RKO (cell line): Measurements from ENCODE around the gene FUT4.
"Not testable (repeated sequence)": the region's sequence is repeated elsewhere in the genome, so short reads cannot be mapped to it uniquely, and the experiment has no call there.

Experiments
- DNase-seq: peaks from one replicate; pipeline ENCODE4 v3.0.0-alpha.2; 2016; ENCODE audit warnings: low spot score

FUT4 gene

DNA sequence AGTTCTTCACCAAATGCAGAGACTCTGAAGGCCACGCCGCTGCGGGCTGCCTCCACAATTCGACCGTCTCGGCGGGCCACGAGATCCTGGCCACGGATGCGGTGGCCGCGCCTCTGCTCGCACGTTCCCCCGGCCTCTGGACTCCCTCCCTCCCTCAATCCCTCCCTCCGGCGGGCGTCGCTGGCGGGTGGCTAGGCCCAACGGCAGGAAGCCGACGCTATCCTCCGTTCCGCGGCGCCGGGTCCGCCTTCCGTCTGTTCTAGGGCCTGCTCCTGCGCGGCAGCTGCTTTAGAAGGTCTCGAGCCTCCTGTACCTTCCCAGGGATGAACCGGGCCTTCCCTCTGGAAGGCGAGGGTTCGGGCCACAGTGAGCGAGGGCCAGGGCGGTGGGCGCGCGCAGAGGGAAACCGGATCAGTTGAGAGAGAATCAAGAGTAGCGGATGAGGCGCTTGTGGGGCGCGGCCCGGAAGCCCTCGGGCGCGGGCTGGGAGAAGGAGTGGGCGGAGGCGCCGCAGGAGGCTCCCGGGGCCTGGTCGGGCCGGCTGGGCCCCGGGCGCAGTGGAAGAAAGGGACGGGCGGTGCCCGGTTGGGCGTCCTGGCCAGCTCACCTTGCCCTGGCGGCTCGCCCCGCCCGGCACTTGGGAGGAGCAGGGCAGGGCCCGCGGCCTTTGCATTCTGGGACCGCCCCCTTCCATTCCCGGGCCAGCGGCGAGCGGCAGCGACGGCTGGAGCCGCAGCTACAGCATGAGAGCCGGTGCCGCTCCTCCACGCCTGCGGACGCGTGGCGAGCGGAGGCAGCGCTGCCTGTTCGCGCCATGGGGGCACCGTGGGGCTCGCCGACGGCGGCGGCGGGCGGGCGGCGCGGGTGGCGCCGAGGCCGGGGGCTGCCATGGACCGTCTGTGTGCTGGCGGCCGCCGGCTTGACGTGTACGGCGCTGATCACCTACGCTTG, at the start of gene FUT4:
TSS of gene FUT4 (plus strand) at position 227 of the 951 bp plus-strand sequence. CDS start at position 440, 213 bp downstream.
- peak; percentile 90 for DNase-seq

DNA sequence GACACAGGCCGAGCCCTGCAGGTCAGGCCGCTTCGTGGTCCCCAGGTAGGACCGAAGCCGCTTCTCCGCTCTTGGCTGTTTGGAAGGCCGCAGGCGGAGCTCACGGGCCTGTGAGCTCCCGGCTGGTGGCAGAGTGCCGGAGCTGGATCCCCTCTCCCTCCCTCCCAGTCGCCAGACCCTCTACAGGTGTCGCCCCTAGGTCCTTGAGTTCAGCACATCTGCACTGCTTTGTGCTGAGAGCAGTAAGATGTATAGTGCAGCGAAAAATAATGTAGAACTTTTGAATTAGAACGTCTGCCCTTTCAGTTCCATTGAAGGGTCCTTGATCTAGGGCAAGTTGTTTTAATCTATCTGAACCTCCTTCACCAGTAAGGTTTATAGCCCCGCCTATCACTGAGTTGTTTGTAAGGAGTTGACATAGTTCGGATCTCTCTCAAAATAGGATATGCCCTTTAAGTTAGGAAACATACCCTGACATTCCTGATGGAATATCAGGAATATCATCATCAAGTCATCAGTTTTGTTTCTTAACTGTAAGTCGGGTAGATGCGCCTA, 49.5 kb upstream of the FUT4 start:
- DNase-seq: peak; percentile 27

GRCh38 chr11:94500181-94500580, 43.5 kb upstream of the FUT4 start:
- no peak for DNase-seq

DNA sequence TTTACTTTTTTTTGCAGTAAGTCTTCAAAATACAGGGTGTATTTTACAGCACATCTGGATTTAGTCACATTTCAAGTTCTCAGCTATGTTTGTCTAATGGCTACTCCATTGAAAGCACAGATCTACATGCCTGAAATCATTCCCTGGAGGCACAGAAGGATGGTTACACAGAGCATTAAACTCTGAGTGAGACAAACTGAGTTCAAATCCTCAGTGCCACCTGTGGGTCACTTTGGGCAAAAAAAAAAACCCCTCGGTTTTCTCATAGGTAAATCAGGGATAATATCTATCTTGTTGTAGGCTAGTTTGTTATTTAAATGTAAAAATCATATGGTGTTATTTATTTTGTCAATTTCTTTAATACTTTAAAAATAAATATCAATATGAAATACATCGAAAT, 42.2 kb upstream of the FUT4 start:
- no peak for DNase-seq

DNA sequence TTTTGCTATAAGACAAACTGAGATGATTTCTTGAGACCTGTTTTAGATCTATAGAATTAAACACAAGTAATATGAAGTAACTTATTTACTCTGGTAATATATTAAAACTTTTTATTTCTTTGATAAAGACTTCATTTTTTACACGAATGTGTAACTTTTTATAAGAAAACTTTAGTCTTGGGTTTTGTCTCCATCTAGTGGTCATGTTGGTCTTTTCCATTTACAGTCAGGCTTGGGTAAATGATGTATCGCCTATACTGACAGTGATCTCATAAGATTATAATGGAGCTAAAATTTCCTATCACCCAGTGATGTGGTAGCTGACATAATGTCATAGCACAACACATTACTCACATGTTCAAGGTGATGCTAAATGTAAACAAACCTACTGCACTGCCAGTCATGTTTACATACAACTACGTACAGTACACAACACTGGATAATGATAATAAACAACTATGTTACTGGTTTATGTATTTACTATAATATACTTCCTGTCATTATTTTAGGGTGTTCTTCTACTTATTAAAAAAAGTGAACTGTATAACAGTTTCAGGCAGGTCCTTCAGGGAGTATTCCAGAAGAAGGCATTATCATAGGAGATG, 38.9 kb upstream of the FUT4 start:
- DNase-seq: peak; percentile 79

GRCh38 chr11:94506513-94506912, 37.2 kb upstream of the FUT4 start:
- not testable (repeated sequence) for DNase-seq

DNA sequence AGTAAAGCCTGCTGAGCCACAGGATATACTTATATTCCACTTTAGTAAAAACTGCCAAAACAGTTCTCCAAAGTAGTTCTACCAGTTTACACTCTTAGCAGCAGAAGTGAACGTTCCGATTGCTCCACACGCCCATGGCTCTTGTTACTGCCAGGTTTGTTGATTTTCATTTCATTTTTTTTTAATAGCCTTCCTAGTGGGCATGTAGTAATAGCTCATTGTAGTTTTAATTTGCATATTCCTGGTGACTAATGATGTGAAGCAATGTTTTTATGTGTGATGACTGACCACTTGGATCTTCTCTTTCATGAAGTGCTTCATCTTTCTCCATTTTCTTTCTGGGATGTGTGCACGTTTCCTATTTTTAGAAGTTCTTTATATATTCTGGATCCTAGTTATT, 36.2 kb upstream of the FUT4 start:
- DNase-seq: peak; percentile 44

GRCh38 chr11:94511932-94512781, 31.6 kb upstream of the FUT4 start, which contains the start of gene C11orf97:
Gene C11orf97 (plus strand): TSS chr11:94512461. CDS start chr11:94512529, 68 bp downstream.
- DNase-seq: no peak

GRCh38 chr11:94513091-94513490, 30.6 kb upstream of the FUT4 start:
- DNase-seq: no peak

DNA sequence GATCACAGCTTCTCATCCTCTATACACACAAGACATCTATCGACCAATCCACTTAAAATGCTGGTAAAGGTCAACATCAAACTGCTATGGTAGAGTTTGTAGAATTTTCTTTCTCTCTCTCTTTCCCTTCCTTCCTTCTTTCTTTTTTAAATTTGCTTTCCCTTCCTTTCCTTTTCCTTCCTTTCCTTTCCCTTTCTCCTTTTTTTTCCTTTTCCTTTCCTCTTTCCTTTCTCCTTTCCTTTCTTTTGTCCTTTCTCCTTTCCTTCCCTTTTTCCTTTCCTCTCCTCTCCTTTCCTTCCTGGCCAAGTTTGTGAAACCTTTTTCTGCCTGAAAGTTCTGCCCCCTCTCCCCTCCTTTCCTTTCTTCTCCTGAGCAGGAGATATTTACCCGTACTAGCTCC, 28.3 kb upstream of the FUT4 start:
- DNase-seq: no peak

- DNase-seq: no peak
These were observed 27.0 kb upstream of the FUT4 start for GRCh38 chr11:94516725-94517124.

DNA sequence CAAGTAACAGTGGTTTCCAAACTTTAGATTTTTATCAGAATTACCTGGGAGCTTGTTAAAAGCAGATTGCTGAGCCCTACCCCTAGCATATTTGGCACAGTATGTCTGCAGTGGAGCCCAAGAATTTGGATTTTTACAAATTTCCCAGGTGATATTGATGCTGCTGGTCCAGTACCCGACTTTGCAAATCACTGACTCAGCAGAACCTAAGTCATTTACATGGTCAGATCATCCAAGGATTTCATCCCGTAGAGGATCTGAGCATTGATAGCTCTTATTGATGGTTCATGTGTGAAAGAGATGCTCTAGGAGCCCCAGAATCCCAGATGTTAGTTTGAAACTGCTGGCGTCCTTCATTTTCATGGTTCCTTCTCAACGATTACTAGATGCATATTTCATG, 25.4 kb upstream of the FUT4 start:
- DNase-seq: no peak

GRCh38 chr11:94519478-94520084, 24.1 kb upstream of the FUT4 start:
- peak; percentile 39 for DNase-seq

DNA sequence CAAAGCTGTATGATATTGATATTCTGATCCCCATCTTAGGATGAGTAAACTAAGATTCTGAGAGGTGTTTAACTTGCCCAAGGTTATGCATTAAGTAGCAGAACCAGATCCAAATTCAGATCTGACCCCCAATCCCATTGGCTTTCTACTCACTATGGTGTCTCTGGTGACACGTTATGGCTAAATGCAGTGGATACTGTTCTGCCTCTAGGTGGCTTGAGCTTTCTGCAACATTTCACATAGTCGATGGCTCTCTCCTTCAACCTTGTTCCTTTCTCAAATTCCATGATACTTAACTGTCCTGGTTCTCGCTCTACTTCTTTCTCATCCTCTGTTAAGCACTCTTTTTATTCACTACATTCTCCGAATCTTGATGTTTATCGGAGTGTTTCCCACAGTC, 22.0 kb upstream of the FUT4 start:
- peak; percentile 33 for DNase-seq

DNA sequence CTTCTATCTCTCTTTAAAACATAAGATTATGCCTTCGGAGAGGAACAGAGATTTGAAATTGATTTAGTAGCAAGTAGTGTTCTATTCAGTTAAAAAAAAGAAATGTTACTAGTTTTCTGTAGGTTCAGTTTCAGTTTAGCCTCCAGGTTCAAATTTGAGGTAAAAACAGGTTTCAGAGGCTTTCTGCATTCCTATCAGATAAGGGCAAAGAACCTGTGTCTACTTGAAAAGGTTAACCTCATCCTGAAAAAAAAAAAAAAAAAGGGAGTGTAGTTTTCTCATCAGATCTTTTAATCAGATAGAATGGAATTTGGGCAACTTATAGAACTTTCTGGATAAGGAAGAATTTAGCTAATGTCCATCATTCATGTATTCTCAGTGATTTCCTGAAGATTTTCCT, 19.4 kb upstream of the FUT4 start:
- no peak for DNase-seq

GRCh38 chr11:94525546-94526324, 18.0 kb upstream of the FUT4 start:
- DNase-seq: no peak

GRCh38 chr11:94526645-94527438, 16.9 kb upstream of the FUT4 start:
- DNase-seq: no peak

- no peak for DNase-seq
These were observed 15.2 kb upstream of the FUT4 start for GRCh38 chr11:94528551-94528950.

DNA sequence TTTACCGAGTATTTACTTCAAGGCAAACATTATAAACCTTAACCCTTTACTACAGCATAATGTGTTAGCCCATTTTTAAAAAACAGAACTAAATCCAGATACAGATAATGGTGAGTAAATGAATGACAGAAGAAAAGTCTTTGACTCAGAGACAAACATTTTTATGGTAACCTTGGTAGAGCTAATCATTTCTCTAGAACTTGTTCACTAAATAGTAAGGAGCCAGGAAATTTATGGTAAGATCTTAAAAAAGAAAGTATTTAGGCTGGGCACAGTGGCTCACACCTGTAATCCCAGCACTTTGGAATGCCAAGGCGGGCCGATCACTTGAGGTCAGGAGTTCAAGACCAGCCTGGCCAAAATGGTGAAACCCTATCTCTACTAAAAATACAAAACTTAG, 11.5 kb upstream of the FUT4 start:
- no peak for DNase-seq

DNA sequence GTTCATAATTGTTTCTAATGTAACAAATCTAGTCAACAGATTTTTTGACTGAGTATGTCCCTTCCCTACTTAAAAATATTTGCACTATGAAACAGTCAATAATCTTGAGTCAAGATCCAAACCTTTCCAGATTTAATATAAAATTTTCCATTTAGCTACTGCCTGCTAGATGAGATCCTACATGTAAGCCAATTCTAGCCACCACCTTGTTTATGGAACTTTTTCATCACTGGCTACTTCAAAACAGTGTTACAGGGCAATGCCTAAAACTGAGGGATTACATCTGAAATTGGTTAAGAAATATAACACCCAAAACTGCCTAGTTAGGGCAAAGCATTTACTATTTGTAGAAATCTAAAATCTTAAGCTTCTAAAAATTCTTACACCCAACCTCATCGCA, 10.5 kb upstream of the FUT4 start:
- no peak for DNase-seq
